ENCODE measurements around the gene PAX3. TPM values are rescaled to one million over a fixed set of nuclear protein-coding genes. Genes with fewer than 3 reads are reported as not detected.

Gene PAX3
- total RNA-seq, 4 donors from 2014 or later, result 2.7 to 4.5 (median 3.6) TPM

- H3K27ac ChIP-seq, result no peak overlapping the region
- TF ChIP-seq POLR2A (IDR thresholded peaks at IDR 0.05) (no peak), CTCF (IDR thresholded peaks at IDR 0.05 in 4 of 5, conservative IDR thresholded peaks at IDR 0.05 in 1 of 5) (no peak)
- in situ Hi-C loops (cut with MboI; ENCODE audit: low sequenced_read_pairs in 4 of 4), result no loop called here
- peaks cover 0 to 3% (median 0%) of the 10 kb centered on the region in 3 donors for H3K27me3 ChIP-seq
- intact Hi-C loops (cut with DNase I; ENCODE audit: low total_unique reads), result no loop called here
- DNase-seq, result no peak
- H3K4me3 ChIP-seq, result no peak overlapping the region
- no peaks in the 10 kb centered on the region for H3K9me3 ChIP-seq
- ATAC-seq, result no peak
- H3K36me3 ChIP-seq, result no peaks in the 10 kb centered on the region
- H3K4me1 ChIP-seq, result no peaks in the 10 kb centered on the region
Observed at GRCh38 chr2:222180619-222181018, 118.2 kb downstream of the PAX3 start.

GRCh38 chr2:222179592-222179991, 119.2 kb downstream of the PAX3 start:
- ATAC-seq, result no peak
- H3K27ac ChIP-seq, result no peak overlapping the region
- DNase-seq, result no peak
- no peaks in the 10 kb centered on the region for H3K4me1 ChIP-seq
- no peak overlapping the region for H3K4me3 ChIP-seq
- in situ Hi-C loops (cut with MboI; ENCODE audit: low sequenced_read_pairs in 4 of 4), result no loop called here
- TF ChIP-seq POLR2A (IDR thresholded peaks at IDR 0.05), result no peak
- TF ChIP-seq CTCF (IDR thresholded peaks at IDR 0.05 in 4 of 5, conservative IDR thresholded peaks at IDR 0.05 in 1 of 5), result no peak
- H3K27me3 ChIP-seq, result peaks cover 0 to 3% (median 0%) of the 10 kb centered on the region in 3 donors
- no peaks in the 10 kb centered on the region for H3K9me3 ChIP-seq
- H3K36me3 ChIP-seq, result no peaks in the 10 kb centered on the region
- intact Hi-C loops (cut with DNase I; ENCODE audit: low total_unique reads), result no loop called here

- intact Hi-C loops (cut with DNase I; ENCODE audit: low total_unique reads), result no loop called here
- Histone ChIP-seq H3K27me3 (peaks cover 0 to 3% (median 2%) of the 10 kb centered on the region in 3 donors), H3K27ac (no peak overlapping the region), H3K36me3 (no peaks in the 10 kb centered on the region), H3K4me3 (no peak overlapping the region), H3K9me3 (no peaks in the 10 kb centered on the region), H3K4me1 (no peaks in the 10 kb centered on the region)
- no peak for ATAC-seq
- in situ Hi-C loops (cut with MboI; ENCODE audit: low sequenced_read_pairs in 4 of 4), result no loop called here
- DNase-seq, result no peak
- TF ChIP-seq CTCF (IDR thresholded peaks at IDR 0.05 in 4 of 5, conservative IDR thresholded peaks at IDR 0.05 in 1 of 5), result no peak
- no peak for TF ChIP-seq POLR2A (IDR thresholded peaks at IDR 0.05)
Observed at GRCh38 chr2:222178450-222178849, 120.3 kb downstream of the PAX3 start.

GRCh38 chr2:222176890-222177289, 121.9 kb downstream of the PAX3 start:
- intact Hi-C loops (cut with DNase I; ENCODE audit: low total_unique reads), result no loop called here

More at GRCh38 chr2:222176890-222177289, 121.9 kb downstream of the PAX3 start:
- in situ Hi-C loops (cut with MboI; ENCODE audit: low sequenced_read_pairs in 4 of 4), result no loop called here
- ATAC-seq (no peak), DNase-seq (no peak)
- no peaks in the 10 kb centered on the region for H3K9me3 ChIP-seq
- no peaks in the 10 kb centered on the region for H3K36me3 ChIP-seq
- H3K27ac ChIP-seq, result no peak overlapping the region
- TF ChIP-seq POLR2A (IDR thresholded peaks at IDR 0.05) (no peak), CTCF (IDR thresholded peaks at IDR 0.05 in 4 of 5, conservative IDR thresholded peaks at IDR 0.05 in 1 of 5) (no peak)
- H3K27me3 ChIP-seq, result peaks cover 0 to 3% (median 2%) of the 10 kb centered on the region in 3 donors
- H3K4me1 ChIP-seq, result no peaks in the 10 kb centered on the region
- H3K4me3 ChIP-seq, result no peak overlapping the region
